Cardiac muscle cell (in vitro differentiated cells and primary cell): Measurements from ENCODE around the gene PIK3R5. TPM values are rescaled to one million over a fixed set of nuclear protein-coding genes. Genes with fewer than 3 reads are reported as not detected.

Source experiments
- DNase-seq, 2 donors: peaks; one replicate each; pipeline versions ENCODE4 v3.0.0 to v3.0.0-alpha.2; 2010 to 2017; ENCODE audit warnings: low read depth in 1 of 2, low spot score in 1 of 2
- H3K27ac ChIP-seq: fragments of 200-600 bp; sonication (generic); 2 replicates; pipeline ENCODE4 v1.5.1; 2016
- H3K27me3 ChIP-seq: fragments of 200-600 bp; sonication (generic); 2 replicates; pipeline ENCODE4 v1.6.0; 2016; ENCODE audit warnings: control low read depth
- H3K36me3 ChIP-seq: fragments of 200-600 bp; sonication (generic); 2 replicates; pipeline ENCODE4 v1.5.1; 2016; ENCODE audit warnings: control low read depth
- H3K4me1 ChIP-seq: fragments of 200-600 bp; sonication (generic); 2 replicates; pipeline ENCODE4 v1.8.1; 2017; ENCODE audit warnings: low read depth, mild to moderate bottlenecking, mixed run types
- H3K4me3 ChIP-seq: fragments of 200-600 bp; sonication (generic); 2 replicates; pipeline ENCODE4 v1.5.1; 2016; ENCODE audit warnings: mild to moderate bottlenecking
- H3K9me3 ChIP-seq: fragments of 200-600 bp; sonication (generic); 2 replicates; pipeline ENCODE4 v1.5.1; 2017; ENCODE audit warnings: low read depth, mild to moderate bottlenecking, control low read depth
- CTCF ChIP-seq: IDR thresholded peaks from 2 replicates; pipeline ENCODE4 v1.5.1; 2012; ENCODE audit warnings: low read depth, mild to moderate bottlenecking, low read length
- polyA plus RNA-seq: library from polyadenylated mRNA; unstranded; fragments of >200 nt; fragmentation: Nextera tagmentation; extraction: Ambion mirVana; gene quantifications from 2 replicates; pipeline ENCODE4 v1.2.1, GENCODE V29; 2016
- total RNA-seq: library from RNA; depleted of rRNA; stranded (reverse); fragments of >200 nt; gene quantifications from 2 replicates; pipeline ENCODE4 v1.2.3, GENCODE V29; 2016

Gene PIK3R5
- total and polyA plus RNA-seq, 2 experiments from 2014 or later = 0.09 to 0.38 TPM

DNA sequence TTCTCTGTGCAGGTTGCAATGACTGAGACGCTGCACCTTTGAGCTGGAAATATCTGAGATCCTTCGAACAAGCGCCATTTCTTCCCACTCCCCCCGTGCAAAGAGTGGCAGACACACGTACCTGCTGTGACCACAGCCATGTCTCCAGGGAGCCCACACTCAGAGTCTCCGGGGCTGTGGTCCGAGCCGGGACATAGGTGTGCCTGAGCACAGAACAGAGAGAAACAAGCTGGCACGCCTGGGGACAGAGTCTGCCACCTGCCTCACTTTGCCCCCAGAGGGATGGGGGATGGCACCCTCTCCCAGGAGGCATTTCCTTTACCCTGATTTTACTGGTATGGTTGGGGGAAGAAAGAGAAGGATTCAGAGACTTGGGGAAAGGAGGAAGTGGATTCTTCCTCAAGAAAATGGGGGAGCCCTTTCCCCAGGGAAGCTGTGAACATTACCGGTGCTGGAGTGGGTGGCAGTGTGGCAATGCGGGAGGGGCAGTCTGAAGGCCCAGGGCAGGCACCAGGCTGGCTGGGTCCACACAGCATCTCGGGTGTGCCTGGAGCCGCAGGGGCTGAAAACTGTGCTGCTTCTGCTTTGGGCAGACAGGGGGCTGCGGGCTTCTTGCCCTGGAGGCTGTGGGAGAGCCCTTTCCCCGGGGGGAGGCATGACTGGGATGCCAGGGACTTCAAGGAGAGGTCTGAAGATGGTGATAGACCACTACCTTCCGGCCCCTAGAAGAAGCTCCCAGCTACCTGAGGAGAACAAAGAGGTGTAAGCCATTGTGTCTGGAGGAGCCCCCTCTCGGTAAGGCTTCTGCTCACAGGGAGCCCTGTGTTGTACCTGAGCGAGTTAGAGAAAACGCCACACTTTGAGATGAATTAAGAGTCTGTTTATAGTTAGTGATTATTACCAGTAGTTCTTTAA is 91.4 kb downstream of the PIK3R5 start:
- DNase-seq = no peak

GRCh38 chr17:8872705-8873435 is 92.6 kb downstream of the PIK3R5 start:
- no peaks in the 10 kb centered on the region for H3K9me3 ChIP-seq
- H3K27ac ChIP-seq = no peak overlapping the region
- no peak for TF ChIP-seq CTCF
- peak in 1 of 2 donors; percentile 6 for DNase-seq
- H3K4me1 ChIP-seq = peaks cover 4% of the 10 kb centered on the region
- H3K36me3 ChIP-seq = no peaks in the 10 kb centered on the region
- H3K27me3 ChIP-seq = no peaks in the 10 kb centered on the region
- H3K4me3 ChIP-seq = no peak overlapping the region

More for the DNA sequence above, 91.4 kb downstream of the PIK3R5 start:
- no peak overlapping the region for H3K4me3 ChIP-seq
- no peak overlapping the region for H3K27ac ChIP-seq
- H3K36me3 ChIP-seq = no peaks in the 10 kb centered on the region
- H3K27me3 ChIP-seq = no peaks in the 10 kb centered on the region
- peaks cover 4% of the 10 kb centered on the region for H3K4me1 ChIP-seq
- H3K9me3 ChIP-seq = no peaks in the 10 kb centered on the region
- no peak for TF ChIP-seq CTCF

- no peak overlapping the region for H3K27ac ChIP-seq
- peaks cover 4% of the 10 kb centered on the region for H3K4me1 ChIP-seq
- H3K4me3 ChIP-seq = no peak overlapping the region
- no peaks in the 10 kb centered on the region for H3K36me3 ChIP-seq
- TF ChIP-seq CTCF = no peak
- DNase-seq = no peak
- no peaks in the 10 kb centered on the region for H3K27me3 ChIP-seq
- no peaks in the 10 kb centered on the region for H3K9me3 ChIP-seq
These were observed 93.3 kb downstream of the PIK3R5 start for GRCh38 chr17:8872036-8872704.

- peaks cover 4% of the 10 kb centered on the region for H3K4me1 ChIP-seq
- H3K36me3 ChIP-seq = no peaks in the 10 kb centered on the region
- H3K27me3 ChIP-seq = no peaks in the 10 kb centered on the region
- H3K4me3 ChIP-seq = no peak overlapping the region
- DNase-seq = no peak
- no peak overlapping the region for H3K27ac ChIP-seq
- H3K9me3 ChIP-seq = no peaks in the 10 kb centered on the region
- no peak for TF ChIP-seq CTCF
These were observed 94.4 kb downstream of the PIK3R5 start for GRCh38 chr17:8871081-8871581.

- no peaks in the 10 kb centered on the region for H3K36me3 ChIP-seq
- no peak overlapping the region for H3K27ac ChIP-seq
- H3K4me3 ChIP-seq = no peak overlapping the region
- H3K27me3 ChIP-seq = no peaks in the 10 kb centered on the region
- no peaks in the 10 kb centered on the region for H3K9me3 ChIP-seq
- no peak for DNase-seq
- TF ChIP-seq CTCF = no peak
- peaks cover 4% of the 10 kb centered on the region for H3K4me1 ChIP-seq
These were observed 95.0 kb downstream of the PIK3R5 start for GRCh38 chr17:8870406-8871040.
